HEK293T (cell line): Measurements from ENCODE around the gene ENTREP1.

Experiments
- BHLHE40 ChIP-seq: fragments of 450-650 bp; IDR thresholded peaks from 2 replicates; pipeline ENCODE4 v1.6.1; 2016; ENCODE audit warnings: mild to moderate bottlenecking, moderate library complexity, borderline replicate concordance
- FOXA1 ChIP-seq: fragments of 450-650 bp; IDR thresholded peaks from 2 replicates; pipeline ENCODE4 v1.6.1; 2016; ENCODE audit warnings: mild to moderate bottlenecking
- FOXM1 ChIP-seq: fragments of 450-650 bp; IDR thresholded peaks from 2 replicates; pipeline ENCODE4 v1.6.1; 2017; ENCODE audit warnings: mild to moderate bottlenecking, borderline replicate concordance
- NFRKB ChIP-seq: fragments of 450-650 bp; IDR thresholded peaks from 2 replicates; pipeline ENCODE4 v1.6.1; 2016; ENCODE audit warnings: mild to moderate bottlenecking, moderate library complexity
- TARDBP ChIP-seq: fragments of 450-650 bp; IDR thresholded peaks from 2 replicates; pipeline ENCODE4 v1.6.1; 2016
- TF ChIP-seq, protein P1 (sequence below): fragments of 450-650 bp; IDR thresholded peaks from 2 replicates; pipeline ENCODE4 v1.6.1; 2016

DNA sequence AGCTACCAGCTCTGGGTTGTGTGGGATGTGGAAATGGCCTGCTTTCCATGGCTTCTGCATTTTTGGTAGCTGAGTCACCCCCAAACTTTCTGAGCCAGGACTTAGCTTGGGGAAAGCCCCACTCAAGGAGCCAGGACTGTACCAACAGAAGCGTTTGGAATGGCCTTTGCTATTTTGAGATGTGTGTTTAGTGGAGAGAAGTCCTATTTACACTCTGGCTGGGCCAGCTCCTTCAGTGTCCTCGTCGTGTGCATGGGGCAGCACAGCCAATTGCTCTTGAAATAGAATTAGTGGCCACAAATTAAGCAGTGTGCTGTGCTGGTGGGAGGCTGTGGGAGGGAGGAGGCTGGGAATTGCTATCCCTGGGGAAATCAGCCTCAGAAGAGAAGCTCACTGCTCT, 51.6 kb downstream of the ENTREP1 start:
- TF ChIP-seq NFRKB (no peak), BHLHE40 (no peak), TARDBP (no peak), FOXM1 (no peak), FOXA1 (no peak)
- TF ChIP-seq, protein P1, sequence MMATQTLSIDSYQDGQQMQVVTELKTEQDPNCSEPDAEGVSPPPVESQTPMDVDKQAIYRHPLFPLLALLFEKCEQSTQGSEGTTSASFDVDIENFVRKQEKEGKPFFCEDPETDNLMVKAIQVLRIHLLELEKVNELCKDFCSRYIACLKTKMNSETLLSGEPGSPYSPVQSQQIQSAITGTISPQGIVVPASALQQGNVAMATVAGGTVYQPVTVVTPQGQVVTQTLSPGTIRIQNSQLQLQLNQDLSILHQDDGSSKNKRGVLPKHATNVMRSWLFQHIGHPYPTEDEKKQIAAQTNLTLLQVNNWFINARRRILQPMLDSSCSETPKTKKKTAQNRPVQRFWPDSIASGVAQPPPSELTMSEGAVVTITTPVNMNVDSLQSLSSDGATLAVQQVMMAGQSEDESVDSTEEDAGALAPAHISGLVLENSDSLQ: no peak
